Measurements from ENCODE around the gene SLC1A5.
"Not testable (repeated sequence)": the region's sequence is repeated elsewhere in the genome, so short reads cannot be mapped to it uniquely, and the experiment has no call there.

The SLC1A5 gene

DNA sequence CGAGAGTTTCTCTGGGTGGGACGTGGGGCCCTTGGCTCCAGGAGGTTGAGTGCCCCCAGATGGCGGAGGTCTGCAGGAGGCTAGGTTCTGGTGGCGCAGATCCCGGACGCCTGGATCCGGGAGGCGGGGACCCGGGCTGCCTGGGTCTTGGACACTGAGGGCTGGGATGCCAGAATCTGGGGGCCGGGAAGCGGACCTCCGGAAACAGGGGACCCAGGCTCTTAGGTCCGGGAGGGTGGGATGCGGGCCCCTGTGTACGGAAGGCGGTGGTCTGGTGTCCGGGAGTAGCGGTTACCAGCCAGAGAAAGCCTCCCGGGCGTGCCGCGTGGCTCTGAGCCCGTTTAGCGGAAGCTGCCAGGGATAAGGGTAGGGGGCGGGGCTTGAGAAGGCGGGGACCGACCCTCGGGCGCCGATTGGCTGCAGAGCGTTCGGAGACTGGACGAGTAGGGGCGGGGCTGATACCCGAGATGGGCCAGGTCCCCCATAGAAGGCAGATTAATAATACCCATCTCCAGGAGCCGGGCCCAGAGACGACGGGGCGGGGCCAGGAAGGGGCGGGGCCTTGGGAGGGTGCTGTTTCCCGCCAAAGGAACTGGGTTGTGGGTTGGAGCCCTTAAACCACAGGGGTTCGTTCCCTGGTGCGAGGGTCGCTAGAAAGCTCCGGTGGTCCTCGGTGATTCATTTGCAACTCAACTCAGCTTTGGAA is at the start of gene SLC1A5:
SLC1A5 (minus strand) TSS at position 333 of the 706 bp plus-strand sequence. CDS start 629 bp downstream, outside the sequence.
- peak; percentile 99 for DNase-seq

DNA sequence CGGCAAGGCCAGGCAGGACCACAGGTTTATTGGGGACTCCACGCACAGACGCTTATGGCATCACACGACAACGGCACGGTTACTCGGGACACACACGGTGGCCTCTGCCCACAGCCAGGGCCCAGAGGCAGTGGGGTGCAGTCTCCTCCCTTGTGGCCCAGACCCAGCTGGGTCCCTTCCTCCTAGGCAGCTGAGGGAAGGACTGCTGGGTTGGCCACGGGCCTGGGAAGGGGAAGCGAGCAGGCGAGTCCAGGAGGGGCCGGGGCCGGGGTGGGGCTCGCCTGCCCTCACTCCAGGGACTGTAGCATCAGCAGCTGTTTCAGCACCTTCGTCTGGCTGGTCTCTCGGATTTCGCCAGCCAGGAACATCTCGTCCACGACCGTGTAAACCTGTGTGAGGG is 49.8 kb upstream of the SLC1A5 start:
- no peak for DNase-seq

DNA sequence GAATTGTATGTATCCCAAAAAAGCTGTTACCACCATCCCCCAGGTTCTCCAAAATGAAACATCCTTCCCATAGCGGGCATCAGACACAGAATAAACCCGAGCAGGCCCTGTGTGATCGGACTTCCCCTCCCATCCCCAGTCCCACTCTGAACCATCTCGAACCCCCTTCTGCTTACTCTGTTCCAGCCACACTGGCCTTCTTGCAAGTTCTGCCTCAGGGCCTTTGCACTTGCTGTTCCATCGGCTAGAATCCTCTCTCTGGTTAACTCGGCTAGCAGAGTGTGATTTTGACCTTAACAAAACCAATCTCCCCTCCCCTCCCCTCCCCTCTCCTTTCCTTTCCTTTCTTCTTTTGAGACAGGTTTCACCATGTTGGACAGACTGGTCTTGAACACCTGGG is 46.6 kb upstream of the SLC1A5 start:
- no peak for DNase-seq

GRCh38 chr19:46834121-46834520 is 45.7 kb upstream of the SLC1A5 start:
- no peak for DNase-seq

GRCh38 chr19:46830864-46831263 is 42.5 kb upstream of the SLC1A5 start:
- DNase-seq, result no peak

DNA sequence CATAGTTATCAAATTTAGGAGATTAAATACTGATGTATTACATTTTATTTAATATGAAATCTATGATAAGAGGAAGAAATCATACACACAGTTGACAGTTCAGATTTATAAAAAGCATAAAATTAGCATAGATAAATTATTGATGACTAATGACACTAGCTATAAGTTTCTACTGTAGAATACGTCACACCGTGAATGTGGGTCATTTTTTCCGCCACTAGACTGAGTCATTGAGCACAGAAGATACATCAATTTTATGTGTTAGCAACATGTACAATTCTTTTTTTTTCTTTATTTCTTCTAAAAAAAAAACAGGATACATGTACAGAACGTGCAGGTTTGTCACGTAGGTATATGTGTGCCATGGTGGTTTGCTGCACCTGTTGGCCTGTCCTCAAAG is 40.1 kb upstream of the SLC1A5 start:
- peak; percentile 60 for DNase-seq

DNA sequence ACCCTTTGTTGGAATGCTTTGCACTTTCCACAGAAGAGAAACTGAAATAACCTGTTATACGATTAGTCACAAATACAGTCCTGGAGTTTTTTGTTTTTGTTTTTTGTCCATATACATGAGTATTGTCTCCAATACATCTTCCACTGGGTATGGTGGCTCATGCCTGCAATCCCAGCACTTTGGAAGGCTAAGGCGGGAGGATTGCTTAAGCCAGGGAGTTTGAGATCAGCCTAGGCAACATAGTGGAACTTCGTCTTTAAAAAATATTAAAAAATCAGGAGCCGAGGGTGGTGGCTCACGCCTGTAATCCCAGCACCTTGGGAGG is 37.3 kb upstream of the SLC1A5 start:
- no peak for DNase-seq

DNA sequence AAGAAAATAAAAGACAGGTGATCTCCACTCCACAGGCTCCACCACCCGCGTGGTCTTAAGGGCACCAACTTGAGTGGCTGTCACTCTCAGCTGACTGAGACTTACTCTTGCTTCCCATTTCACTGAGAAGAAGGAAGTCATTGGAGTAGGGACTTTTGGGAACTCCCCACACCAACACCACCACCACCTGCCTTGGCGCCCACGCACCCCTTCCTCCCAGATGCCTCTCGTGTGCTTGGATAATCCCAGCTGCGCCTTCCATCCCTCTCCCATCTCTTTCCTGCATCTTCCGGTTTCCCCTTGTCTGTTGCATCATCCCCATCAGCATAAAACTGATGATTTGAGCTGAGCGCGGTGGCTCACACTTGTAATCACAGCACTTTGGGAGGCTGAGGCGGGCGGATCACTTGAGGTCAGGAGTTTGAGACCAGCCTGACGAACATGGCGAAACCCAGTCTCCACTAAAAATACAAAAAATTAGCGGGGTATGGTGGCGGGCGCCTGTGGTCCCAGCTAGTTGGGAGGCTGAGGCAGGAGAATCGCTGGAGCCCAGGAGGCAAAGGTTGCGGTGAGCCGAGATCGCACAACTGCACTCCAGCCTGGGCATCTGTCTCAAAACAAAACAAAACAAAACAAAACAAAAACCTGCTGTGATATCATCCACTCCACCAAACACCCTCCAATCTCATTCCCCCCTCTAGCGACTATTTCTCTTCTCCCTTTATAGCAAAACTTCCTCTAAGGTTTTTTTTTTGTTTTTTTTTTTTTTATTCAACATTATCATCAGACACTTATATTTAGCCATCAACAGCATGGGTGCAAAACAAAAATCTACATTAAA is 36.7 kb upstream of the SLC1A5 start:
- DNase-seq, result no peak

DNA sequence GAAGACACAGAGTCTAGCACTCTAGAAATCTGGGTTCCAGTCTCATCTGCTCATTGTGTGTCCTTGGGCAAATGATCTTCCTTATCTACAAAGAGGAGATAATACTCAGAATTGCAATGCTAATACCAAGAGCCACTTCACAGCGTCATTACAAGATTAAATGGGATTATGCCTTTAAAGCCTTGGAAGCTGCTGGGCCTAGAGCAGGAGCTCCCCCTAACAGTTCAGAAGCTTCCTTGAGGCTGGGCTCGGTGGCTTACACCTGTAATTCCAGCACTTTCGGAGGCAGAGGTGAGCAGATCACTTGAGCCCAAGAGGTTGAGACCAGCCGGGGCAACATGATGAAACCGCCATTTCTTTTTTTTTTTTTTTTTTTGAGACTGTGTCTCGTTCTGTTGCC is 34.7 kb upstream of the SLC1A5 start:
- no peak for DNase-seq

- DNase-seq, result not testable (repeated sequence)
Measured at GRCh38 chr19:46822410-46822787, 34.0 kb upstream of the SLC1A5 start.

DNA sequence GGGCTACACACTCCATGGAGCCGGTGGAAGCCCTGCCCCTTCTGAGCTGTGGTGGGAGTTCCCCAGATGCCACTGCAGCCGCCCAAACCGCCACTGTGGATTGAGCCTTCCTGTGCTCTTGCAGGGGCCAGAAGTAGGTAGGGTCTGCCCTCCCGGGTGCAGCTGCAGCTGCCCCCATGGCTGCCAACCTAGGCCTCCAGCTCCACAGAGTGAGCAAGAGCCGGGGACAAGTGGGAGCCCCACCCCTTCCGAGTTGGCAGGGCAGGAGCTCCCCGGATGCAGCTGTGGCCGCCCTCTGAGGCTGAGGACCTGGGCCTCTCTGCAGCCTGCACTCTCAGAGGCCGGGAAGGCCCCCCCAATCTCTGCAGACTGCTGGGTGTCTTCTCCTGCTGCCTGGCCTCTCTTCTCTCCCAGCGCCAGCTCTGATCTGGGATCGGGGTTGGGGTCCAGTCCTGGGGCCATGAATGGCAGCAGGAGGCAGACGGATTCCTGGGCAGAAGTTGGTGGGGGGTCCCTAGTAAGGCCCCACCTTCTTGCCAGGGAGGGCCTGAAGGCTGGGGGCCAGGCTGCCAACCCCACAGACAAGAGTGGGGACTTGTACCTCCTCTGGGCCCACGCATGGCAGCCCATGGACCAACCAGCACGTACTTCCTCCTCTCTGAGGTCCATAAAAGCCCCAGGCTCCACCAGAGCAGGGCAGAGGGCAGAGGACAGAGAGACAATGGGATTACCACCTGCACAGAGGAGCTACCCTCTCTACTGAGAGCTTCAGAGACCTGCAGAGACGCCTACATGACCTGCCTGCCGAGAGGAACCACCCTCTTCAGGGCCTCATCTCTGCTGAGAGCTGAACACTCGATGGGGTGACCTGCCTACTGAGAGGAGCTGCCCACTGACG is 33.4 kb upstream of the SLC1A5 start:
- peak; percentile 41 for DNase-seq

- DNase-seq, result no peak
Measured at GRCh38 chr19:46818812-46819211, 30.4 kb upstream of the SLC1A5 start.

DNA sequence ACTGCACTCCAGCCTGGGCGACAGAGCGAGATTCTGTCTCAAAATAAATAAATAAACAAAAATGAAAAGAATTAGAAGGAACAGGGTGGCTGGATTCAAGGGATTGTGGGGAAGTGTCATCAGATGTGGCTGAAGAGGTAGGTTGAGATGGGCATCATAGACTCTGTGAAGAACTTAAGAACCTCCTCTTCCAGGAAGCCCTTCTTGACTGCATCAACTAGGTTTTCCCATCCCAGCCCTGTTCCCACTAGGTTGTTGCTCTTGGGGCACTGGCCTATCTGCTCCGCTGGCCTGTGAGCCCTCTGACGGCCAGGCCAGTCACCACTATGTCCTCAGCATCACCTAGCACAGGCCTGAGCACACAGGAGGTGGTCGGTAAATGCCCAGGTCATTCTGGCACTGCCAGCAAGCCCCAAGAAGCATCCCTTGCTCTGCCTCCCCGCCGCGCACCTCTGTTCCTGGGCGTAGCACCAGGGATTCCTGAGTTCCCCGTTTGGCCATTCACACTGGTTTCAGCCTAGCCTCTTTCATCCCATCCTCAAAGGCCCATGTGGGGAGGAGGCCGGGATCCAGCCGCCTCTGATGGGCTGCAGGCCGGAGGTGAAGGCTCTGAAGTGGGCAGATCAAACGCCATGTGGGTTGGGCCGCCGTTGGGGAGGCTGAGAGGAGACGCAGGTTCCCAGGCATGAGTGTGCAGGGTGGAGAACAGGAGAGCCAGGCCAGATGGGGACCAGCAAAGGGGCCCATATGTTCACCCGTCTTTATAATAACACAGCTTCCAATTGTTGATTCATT is 27.6 kb upstream of the SLC1A5 start:
- no peak for DNase-seq

DNA sequence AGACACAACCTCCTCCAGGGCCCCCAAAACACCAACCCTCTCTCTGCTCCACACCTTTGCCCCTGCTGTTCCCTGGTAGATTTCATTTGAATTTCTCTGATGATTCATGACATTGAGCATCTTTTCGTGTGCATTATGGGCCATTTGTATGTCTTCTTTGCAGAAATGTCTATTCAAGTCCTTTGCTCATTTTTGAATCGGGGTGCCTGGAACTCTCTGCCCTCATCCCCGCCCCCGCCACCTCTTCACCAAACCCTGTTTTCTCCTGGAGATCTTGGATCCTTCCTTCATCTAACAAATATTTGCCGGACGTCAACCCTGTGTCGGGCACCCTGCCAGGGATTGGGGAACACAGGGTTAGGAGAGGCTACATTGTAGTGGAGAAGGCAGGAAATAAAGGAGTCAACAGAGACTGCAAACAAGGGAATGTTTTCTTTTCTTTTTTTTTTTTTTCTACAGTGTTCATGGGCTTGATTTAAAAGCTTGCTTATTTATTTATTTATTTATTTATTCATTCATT is 25.5 kb upstream of the SLC1A5 start:
- DNase-seq, result no peak

DNA sequence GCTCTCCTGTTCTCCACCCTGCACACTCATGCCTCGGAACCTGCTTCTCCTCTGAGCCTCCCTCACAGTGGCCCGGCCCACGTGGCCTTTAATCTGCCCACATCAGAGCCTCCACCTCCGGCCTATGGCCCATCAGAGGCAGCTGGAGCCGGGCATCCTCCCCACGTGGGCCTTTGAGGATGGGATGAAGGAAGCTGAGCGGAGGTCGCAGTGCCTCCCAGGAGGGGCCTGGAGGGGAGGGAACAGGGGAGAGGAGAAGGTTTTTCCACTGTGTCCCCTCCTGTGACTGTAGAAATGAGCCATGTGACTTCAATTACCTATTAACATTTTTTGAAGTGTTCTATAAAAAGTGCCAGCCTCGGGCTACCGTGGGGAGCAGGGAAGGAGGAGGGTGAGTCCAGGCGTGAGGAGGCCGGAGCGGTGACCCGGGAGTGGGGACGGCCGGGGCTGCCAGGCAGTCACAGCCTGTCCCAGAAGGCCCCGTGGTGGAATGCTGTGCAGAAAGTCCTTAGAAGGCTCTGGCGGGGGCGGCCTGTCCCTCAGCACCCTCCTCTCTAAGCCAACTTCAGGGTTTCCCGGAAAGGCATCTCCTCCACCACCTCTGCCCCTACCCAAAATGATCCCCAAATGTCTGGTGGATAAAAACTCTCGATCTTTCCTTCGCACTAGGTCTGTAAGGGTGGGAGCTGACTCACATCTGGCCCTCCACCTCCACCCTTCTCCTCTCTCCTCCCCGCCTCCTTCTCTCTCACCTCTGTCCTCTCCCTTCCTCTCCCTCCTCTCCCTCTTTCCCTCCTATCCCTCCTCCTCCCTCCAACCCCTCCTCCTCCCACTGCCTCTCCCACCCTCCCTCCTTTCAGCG is 24.8 kb upstream of the SLC1A5 start:
- no peak for DNase-seq

DNA sequence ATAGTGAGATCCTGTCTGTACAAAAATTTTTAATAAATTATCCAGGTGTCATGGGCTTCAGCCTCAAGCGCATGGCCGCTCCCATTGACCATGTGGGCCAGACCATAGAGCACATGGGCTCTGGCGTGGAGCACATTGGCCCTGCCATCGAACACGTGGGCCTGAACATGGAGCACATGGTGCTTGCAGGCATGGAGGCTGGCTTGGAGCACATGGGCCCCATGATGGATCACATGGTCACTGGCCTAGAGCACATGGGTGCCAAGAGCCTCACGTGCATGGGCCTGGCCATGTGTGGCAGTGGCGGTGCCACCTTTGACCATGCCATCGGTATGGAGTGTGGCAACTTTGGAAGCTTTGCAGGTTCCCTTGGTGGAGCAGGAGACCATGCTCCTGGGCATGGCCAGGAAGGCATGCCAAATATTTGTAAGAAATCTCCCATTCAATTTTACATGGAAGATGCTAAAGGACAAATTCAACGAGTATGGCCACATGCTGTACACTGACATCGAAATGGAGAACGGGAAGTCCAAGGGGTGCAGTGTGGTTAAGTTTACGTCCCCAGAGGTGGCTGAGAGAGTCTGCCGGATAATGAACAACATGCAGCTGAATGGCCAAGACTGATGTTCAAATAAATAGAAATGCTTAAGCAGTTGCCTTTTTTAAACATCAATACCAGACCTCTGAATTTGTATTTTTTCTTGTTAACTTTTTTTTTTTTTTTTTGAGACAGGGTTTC is 21.3 kb upstream of the SLC1A5 start:
- DNase-seq, result no peak

GRCh38 chr19:46806656-46807055 is 18.3 kb upstream of the SLC1A5 start:
- DNase-seq, result no peak

DNA sequence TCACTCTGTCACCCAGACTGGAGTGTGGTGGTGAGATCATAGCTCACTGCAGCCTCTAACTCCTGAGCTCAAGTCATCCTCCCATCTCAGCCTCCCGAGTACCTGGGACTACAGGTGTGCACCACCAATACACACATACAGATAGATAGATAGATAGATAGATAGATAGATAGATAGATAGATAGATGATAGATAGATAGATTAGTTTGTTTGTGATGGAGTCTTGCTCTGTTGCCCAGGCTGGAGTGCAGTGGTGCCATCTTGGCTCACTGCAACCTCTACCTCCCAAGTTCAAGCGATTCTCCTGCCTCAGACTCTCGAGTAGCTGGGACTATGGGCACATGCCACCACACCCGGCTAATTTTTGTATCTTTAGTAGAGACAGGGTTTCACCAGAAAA is 16.0 kb upstream of the SLC1A5 start:
- not testable (repeated sequence) for DNase-seq

DNA sequence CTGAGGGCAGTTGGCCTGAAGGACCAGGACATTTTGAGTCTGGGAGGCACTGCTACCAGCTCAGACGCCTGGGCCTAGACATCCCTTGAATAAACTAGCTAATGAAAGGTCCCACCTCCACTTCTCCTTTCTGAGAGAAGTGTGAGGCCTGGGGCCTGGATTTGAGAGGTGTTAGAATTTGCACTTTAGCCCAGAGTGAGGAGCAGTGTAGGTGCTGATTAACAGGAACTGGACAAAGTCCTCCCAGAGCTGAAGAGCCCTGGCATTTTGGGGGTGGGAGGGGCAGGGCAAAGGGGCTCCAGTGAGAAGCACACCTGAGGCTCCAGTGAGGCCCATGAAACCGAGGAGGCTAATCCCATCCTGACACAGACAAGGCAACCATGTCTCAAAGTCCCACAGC is 15.2 kb upstream of the SLC1A5 start:
- no peak for DNase-seq

DNA sequence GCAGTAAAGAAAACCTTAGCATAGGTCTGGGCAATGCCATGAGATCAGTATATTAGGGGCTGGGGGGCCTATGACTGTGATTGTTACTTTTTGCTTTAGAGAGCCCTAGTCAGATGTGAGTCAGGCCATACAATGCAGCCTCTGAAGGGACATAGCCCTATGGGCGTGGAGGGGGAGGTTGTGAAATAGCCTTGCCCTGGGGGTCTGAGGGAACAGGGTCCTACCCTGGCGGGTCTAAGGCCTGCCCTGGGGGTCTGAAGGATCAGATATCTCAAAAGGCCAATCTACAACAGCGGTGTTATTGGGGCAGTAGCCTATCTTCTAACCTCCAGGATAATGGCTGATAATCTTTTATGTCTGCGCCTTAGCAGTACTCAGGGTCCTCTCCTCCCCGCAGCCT is 13.8 kb upstream of the SLC1A5 start:
- DNase-seq, result no peak

- no peak for DNase-seq
Measured at GRCh38 chr19:46798713-46799112, 10.3 kb upstream of the SLC1A5 start.

Measured in stimulated activated naive CD4-positive, alpha-beta T cell treated with Interleukin-2 at 50 U/mL for 16 hours (primary cell).